GM19452 (cell line): Measurements from ENCODE around the gene ADGRA3.

ENCODE experiments used
- ATAC-seq: cut with Tn5 transposase; IDR thresholded peaks from one replicate; pipeline ENCODE4 v1.9.1; 2021; ENCODE audit not compliant: unreplicated experiment

ADGRA3 gene

GRCh38 chr4:22454216-22454838 is 61.5 kb downstream of the ADGRA3 start:
- ATAC-seq: no peak

- no peak for ATAC-seq
These were observed 71.1 kb downstream of the ADGRA3 start for GRCh38 chr4:22444813-22445212.

- no peak for ATAC-seq
These were observed 72.9 kb downstream of the ADGRA3 start for GRCh38 chr4:22442956-22443355.

- no peak for ATAC-seq
These were observed 74.9 kb downstream of the ADGRA3 start for GRCh38 chr4:22440999-22441398.

- no peak for ATAC-seq
These were observed 75.9 kb downstream of the ADGRA3 start for GRCh38 chr4:22439947-22440346.

GRCh38 chr4:22435652-22436051 is 80.2 kb downstream of the ADGRA3 start:
- ATAC-seq: no peak

GRCh38 chr4:22434895-22435294 is 81.0 kb downstream of the ADGRA3 start:
- no peak for ATAC-seq

GRCh38 chr4:22430626-22431025 is 85.2 kb downstream of the ADGRA3 start:
- ATAC-seq: no peak

- ATAC-seq: no peak
These were observed 87.4 kb downstream of the ADGRA3 start for GRCh38 chr4:22428441-22428840.

GRCh38 chr4:22427675-22428074 is 88.2 kb downstream of the ADGRA3 start:
- no peak for ATAC-seq

- no peak for ATAC-seq
These were observed 95.6 kb downstream of the ADGRA3 start for GRCh38 chr4:22420291-22420690.

- no peak for ATAC-seq
These were observed 98.5 kb downstream of the ADGRA3 start for GRCh38 chr4:22417408-22417807.

GRCh38 chr4:22416403-22416802 is 99.5 kb downstream of the ADGRA3 start:
- no peak for ATAC-seq

- ATAC-seq: no peak
These were observed 101.0 kb downstream of the ADGRA3 start for GRCh38 chr4:22414833-22415232.

- no peak for ATAC-seq
These were observed 102.4 kb downstream of the ADGRA3 start for GRCh38 chr4:22413471-22413870.

- no peak for ATAC-seq
These were observed 103.9 kb downstream of the ADGRA3 start for GRCh38 chr4:22412013-22412412.

GRCh38 chr4:22410645-22411247 is 105.1 kb downstream of the ADGRA3 start:
- ATAC-seq: no peak

GRCh38 chr4:22408474-22408873 is 107.4 kb downstream of the ADGRA3 start:
- no peak for ATAC-seq

GRCh38 chr4:22407361-22407760 is 108.5 kb downstream of the ADGRA3 start:
- ATAC-seq: no peak

GRCh38 chr4:22398671-22399070 is 117.2 kb downstream of the ADGRA3 start:
- ATAC-seq: no peak

GRCh38 chr4:22391551-22391950 is 124.3 kb downstream of the ADGRA3 start:
- no peak for ATAC-seq

- peak; percentile 64 for ATAC-seq
These were observed 126.5 kb downstream of the ADGRA3 start for GRCh38 chr4:22389240-22389870.

GRCh38 chr4:22385611-22386011 is 130.3 kb downstream of the ADGRA3 start:
- no peak for ATAC-seq
